ENCODE results near the gene NUP210L. TPM values are rescaled to one million over a fixed set of nuclear protein-coding genes. Genes with fewer than 3 reads are reported as not detected.

The NUP210L gene
- 0.01 TPM for polyA plus RNA-seq (2013, experiment 1 of 2)
- polyA plus RNA-seq (2013, experiment 2 of 2) = 0.01 TPM

DNA sequence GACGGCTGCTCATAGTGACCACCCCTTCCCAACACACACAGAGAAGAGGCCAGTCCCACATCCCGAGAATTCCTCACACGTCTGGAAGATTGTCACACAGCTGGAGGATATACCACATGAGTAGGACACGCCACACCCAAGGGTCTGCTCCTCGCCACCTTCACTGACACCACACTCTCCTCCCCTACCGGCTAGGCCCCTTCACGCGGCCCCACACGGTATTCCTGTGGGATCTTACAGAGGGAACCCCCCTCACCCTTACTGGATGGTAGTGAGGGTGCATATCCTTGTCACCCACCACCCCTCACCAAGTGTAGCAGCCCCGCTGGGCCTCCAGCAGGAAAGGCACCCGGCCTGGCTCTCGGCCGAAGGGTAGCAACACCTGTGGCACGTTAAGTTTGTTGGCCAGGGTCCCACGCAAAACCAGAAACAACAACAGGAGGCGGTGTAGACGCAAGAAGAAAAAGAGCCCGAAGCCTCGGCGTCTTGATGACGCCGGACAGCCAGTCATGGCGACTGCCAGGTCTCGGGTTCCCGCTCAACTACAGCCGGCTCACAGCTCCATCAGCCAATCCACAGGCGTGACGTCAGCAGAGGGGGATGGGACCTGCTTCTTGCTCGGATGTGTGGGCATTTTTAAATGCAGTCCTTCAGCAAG is at the start of gene NUP210L:
TSS of gene NUP210L (minus strand) at position 540 of the 658 bp plus-strand sequence.
- Histone ChIP-seq H3K14ac (ENCODE audit: low read length in 2 of 2) (peak within 1 kb of the TSS in 1 of 2 experiments; percentile 44), H3K4me3 (ENCODE audit: insufficient read depth in 1 of 2, low read depth in 1 of 2, low read length in 2 of 2) (no peak within 1 kb of the TSS), H3K4me1 (ENCODE audit: control insufficient read depth, insufficient read depth, low read depth, low read length) (no peaks in the 10 kb centered on the region), H3K27me3 (ENCODE audit: control insufficient read depth in 1 of 2, insufficient read depth in 1 of 2, low read length in 2 of 2) (no peaks in the 10 kb centered on the region), H2BK120ac (ENCODE audit: low read depth, low read length) (no peak within 1 kb of the TSS), H2AK5ac (ENCODE audit: low read length, severe bottlenecking) (no peak within 1 kb of the TSS), H2BK15ac (ENCODE audit: low read depth, poor library complexity, severe bottlenecking) (peak within 1 kb of the TSS; percentile 35), H4K91ac (ENCODE audit: low read length) (peak within 1 kb of the TSS; percentile 30), H3K4me2 (ENCODE audit: low read length, poor library complexity, severe bottlenecking) (no peak within 1 kb of the TSS), H2BK5ac (ENCODE audit: low read depth, low read length, poor library complexity, severe bottlenecking) (no peak within 1 kb of the TSS), H4K8ac (ENCODE audit: low read length) (peak within 1 kb of the TSS; percentile 27), H3K9me3 (ENCODE audit: control insufficient read depth, low read length) (peaks cover 2% of the 10 kb centered on the region), H3K27ac (ENCODE audit: low read length, poor library complexity, severe bottlenecking) (no peak within 1 kb of the TSS), H3K4ac (ENCODE audit: low read depth in 1 of 2, low read length in 2 of 2) (peak within 1 kb of the TSS in 1 of 2 experiments; percentile 15), H3K36me3 (ENCODE audit: control insufficient read depth in 1 of 2, insufficient read depth in 2 of 2, low read depth in 1 of 2, low read length in 2 of 2) (peaks cover 23 to 53% of the 10 kb centered on the region in 2 experiments), H3K9ac (ENCODE audit: low read length) (peak within 1 kb of the TSS; percentile 56), H2BK12ac (ENCODE audit: low read length in 2 of 2) (peak within 1 kb of the TSS in 1 of 2 experiments; percentile 29), H3K23ac (ENCODE audit: low read length in 2 of 2) (peak within 1 kb of the TSS in 1 of 2 experiments; percentile 28), H3K18ac (ENCODE audit: low read depth in 1 of 2, low read length in 2 of 2) (peak within 1 kb of the TSS; percentile 18 to 54), H2AFZ (ENCODE audit: low read depth, low read length) (no peak within 1 kb of the TSS), H3K79me1 (replicated peaks; ENCODE audit: low read length, poor library complexity, severe bottlenecking) (peaks cover 6% of the 10 kb centered on the region)
- no peak for DNase-seq
- WGBS = 93% methylated on average over 29 of the region's 29 CpGs

DNA sequence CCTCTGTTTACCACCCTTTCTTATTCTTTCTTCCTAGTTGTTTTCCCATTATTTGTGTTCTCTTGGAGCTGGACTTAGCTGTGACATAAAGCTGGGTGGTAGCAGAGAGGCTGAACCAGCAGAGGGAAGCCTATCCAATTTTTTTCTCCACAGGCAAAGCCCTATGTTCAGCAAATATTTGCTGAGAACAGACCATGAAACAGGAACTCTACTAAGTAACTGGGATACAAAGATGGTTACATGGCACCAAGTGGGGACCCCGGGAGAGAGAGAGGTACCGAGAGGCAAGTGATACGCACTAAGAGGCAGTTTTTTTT is 44.6 kb upstream of the NUP210L start:
- Histone ChIP-seq H3K18ac (ENCODE audit: low read depth in 1 of 2, low read length in 2 of 2) (no peak overlapping the region), H3K9ac (ENCODE audit: low read length) (peak overlapping the region; percentile 53), H2BK12ac (ENCODE audit: low read length in 2 of 2) (peak overlapping the region in 1 of 2 experiments; percentile 15), H4K8ac (ENCODE audit: low read length) (no peak overlapping the region), H3K4ac (ENCODE audit: low read depth in 1 of 2, low read length in 2 of 2) (no peak overlapping the region), H3K36me3 (ENCODE audit: control insufficient read depth in 1 of 2, insufficient read depth in 2 of 2, low read depth in 1 of 2, low read length in 2 of 2) (no peaks in the 10 kb centered on the region), H3K79me1 (replicated peaks; ENCODE audit: low read length, poor library complexity, severe bottlenecking) (no peaks in the 10 kb centered on the region), H3K4me1 (ENCODE audit: control insufficient read depth, insufficient read depth, low read depth, low read length) (no peaks in the 10 kb centered on the region), H3K9me3 (ENCODE audit: control insufficient read depth, low read length) (no peaks in the 10 kb centered on the region), H3K14ac (ENCODE audit: low read length in 2 of 2) (no peak overlapping the region), H3K4me3 (ENCODE audit: insufficient read depth in 1 of 2, low read depth in 1 of 2, low read length in 2 of 2) (peak overlapping the region in 1 of 2 experiments; percentile 46), H2BK15ac (ENCODE audit: low read depth, poor library complexity, severe bottlenecking) (no peak overlapping the region), H3K27ac (ENCODE audit: low read length, poor library complexity, severe bottlenecking) (no peak overlapping the region), H2BK120ac (ENCODE audit: low read depth, low read length) (no peak overlapping the region), H4K91ac (ENCODE audit: low read length) (no peak overlapping the region), H3K23ac (ENCODE audit: low read length in 2 of 2) (no peak overlapping the region), H3K27me3 (ENCODE audit: control insufficient read depth in 1 of 2, insufficient read depth in 1 of 2, low read length in 2 of 2) (peaks cover 3 to 11% of the 10 kb centered on the region in 2 experiments), H3K4me2 (ENCODE audit: low read length, poor library complexity, severe bottlenecking) (no peak overlapping the region), H2BK5ac (ENCODE audit: low read depth, low read length, poor library complexity, severe bottlenecking) (no peak overlapping the region), H2AFZ (ENCODE audit: low read depth, low read length) (peak overlapping the region; percentile 46), H2AK5ac (ENCODE audit: low read length, severe bottlenecking) (no peak overlapping the region)
- 91% methylated on average over 3 of the region's 3 CpGs for WGBS
- peak; percentile 43 for DNase-seq

DNA sequence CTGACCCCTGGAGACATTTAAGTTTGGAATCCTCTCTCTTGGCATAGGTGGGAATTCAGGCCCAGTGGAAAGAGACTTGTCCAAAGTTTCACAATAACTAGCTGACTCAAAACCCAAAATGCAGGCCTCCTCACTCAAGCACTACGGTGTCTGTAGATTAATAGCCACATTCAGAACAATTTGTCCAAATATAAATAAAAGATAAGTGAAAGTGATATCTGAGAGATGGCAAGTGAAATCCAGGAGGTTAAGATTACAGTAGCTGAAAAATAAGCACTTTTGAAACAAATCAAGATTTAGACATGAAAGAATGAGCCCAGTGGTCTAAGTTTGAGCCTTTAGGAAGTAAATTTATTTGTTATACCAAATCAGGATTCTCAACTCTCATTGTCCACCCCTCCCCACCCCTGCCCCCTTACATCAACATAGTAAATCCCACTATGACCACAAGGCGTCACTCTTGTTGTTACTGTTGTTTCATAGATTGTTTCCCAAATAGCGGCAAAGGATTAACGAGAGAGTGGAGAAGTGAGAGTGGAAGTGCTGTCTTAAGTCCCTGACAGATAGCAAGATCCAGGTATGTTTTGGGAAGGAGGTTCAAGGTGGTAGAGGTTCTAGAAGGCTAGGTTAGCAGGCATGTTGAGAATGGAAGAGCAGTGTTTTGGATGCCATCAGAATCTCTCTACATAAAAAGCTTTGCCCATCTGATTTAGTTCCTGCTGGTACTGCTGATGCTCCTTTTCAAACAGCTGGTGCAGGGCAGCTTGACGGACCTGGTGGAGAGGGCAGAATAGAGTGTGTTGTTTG is 44.1 kb upstream of the NUP210L start:
- H3K79me1 ChIP-seq (replicated peaks; ENCODE audit: low read length, poor library complexity, severe bottlenecking) = no peaks in the 10 kb centered on the region
- H2AFZ ChIP-seq (ENCODE audit: low read depth, low read length) = peak overlapping the region; percentile 46
- WGBS = 8% methylated on average over 3 of the region's 5 CpGs
- peak overlapping the region; percentile 53 for H3K9ac ChIP-seq (ENCODE audit: low read length)
- no peak overlapping the region for H3K4me2 ChIP-seq (ENCODE audit: low read length, poor library complexity, severe bottlenecking)
- H2BK12ac ChIP-seq (ENCODE audit: low read length in 2 of 2) = peak overlapping the region in 1 of 2 experiments; percentile 15
- no peak overlapping the region for H4K91ac ChIP-seq (ENCODE audit: low read length)
- H3K27ac ChIP-seq (ENCODE audit: low read length, poor library complexity, severe bottlenecking) = no peak overlapping the region
- peak overlapping the region in 1 of 2 experiments; percentile 46 for H3K4me3 ChIP-seq (ENCODE audit: insufficient read depth in 1 of 2, low read depth in 1 of 2, low read length in 2 of 2)
- no peaks in the 10 kb centered on the region for H3K9me3 ChIP-seq (ENCODE audit: control insufficient read depth, low read length)
- no peak overlapping the region for H2BK120ac ChIP-seq (ENCODE audit: low read depth, low read length)
- no peaks in the 10 kb centered on the region for H3K4me1 ChIP-seq (ENCODE audit: control insufficient read depth, insufficient read depth, low read depth, low read length)
- no peak overlapping the region for H2BK5ac ChIP-seq (ENCODE audit: low read depth, low read length, poor library complexity, severe bottlenecking)
- no peak overlapping the region for H4K8ac ChIP-seq (ENCODE audit: low read length)
- no peak overlapping the region for H3K4ac ChIP-seq (ENCODE audit: low read depth in 1 of 2, low read length in 2 of 2)
- H3K27me3 ChIP-seq (ENCODE audit: control insufficient read depth in 1 of 2, insufficient read depth in 1 of 2, low read length in 2 of 2) = peaks cover 8 to 16% of the 10 kb centered on the region in 2 experiments
- H3K14ac ChIP-seq (ENCODE audit: low read length in 2 of 2) = no peak overlapping the region
- H3K23ac ChIP-seq (ENCODE audit: low read length in 2 of 2) = no peak overlapping the region
- no peak overlapping the region for H2BK15ac ChIP-seq (ENCODE audit: low read depth, poor library complexity, severe bottlenecking)
- H2AK5ac ChIP-seq (ENCODE audit: low read length, severe bottlenecking) = no peak overlapping the region
- no peak overlapping the region for H3K18ac ChIP-seq (ENCODE audit: low read depth in 1 of 2, low read length in 2 of 2)
- peak; percentile 79 for DNase-seq
- H3K36me3 ChIP-seq (ENCODE audit: control insufficient read depth in 1 of 2, insufficient read depth in 2 of 2, low read depth in 1 of 2, low read length in 2 of 2) = no peaks in the 10 kb centered on the region

DNA sequence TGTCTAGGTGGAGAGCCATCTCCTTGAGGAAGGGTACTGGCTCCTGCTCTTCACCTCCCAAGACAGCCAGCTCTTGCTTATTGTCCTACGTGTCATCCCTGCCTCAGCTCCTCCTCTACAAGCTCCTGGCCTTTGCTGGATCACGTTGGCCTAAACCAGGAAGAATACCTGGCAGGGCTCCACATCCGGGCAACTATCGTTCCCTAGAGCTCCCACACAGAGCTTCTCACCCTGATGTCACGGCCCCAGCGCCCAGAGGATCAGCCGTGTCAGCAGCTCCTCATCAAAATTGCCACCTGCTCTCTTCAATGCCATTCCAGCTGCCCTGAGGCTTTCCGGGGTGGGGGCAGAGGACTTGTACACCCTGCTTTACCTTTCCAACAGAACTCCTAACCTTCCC is 38.9 kb upstream of the NUP210L start:
- Histone ChIP-seq H2BK5ac (ENCODE audit: low read depth, low read length, poor library complexity, severe bottlenecking) (no peak overlapping the region), H3K4ac (ENCODE audit: low read depth in 1 of 2, low read length in 2 of 2) (no peak overlapping the region), H2AK5ac (ENCODE audit: low read length, severe bottlenecking) (no peak overlapping the region), H2BK12ac (ENCODE audit: low read length in 2 of 2) (no peak overlapping the region), H3K9me3 (ENCODE audit: control insufficient read depth, low read length) (no peaks in the 10 kb centered on the region), H3K79me1 (replicated peaks; ENCODE audit: low read length, poor library complexity, severe bottlenecking) (no peaks in the 10 kb centered on the region), H4K8ac (ENCODE audit: low read length) (no peak overlapping the region), H4K91ac (ENCODE audit: low read length) (peak overlapping the region; percentile 9), H3K9ac (ENCODE audit: low read length) (no peak overlapping the region), H2BK120ac (ENCODE audit: low read depth, low read length) (no peak overlapping the region), H3K4me2 (ENCODE audit: low read length, poor library complexity, severe bottlenecking) (no peak overlapping the region), H3K27me3 (ENCODE audit: control insufficient read depth in 1 of 2, insufficient read depth in 1 of 2, low read length in 2 of 2) (peaks cover 31 to 45% of the 10 kb centered on the region in 2 experiments), H2BK15ac (ENCODE audit: low read depth, poor library complexity, severe bottlenecking) (no peak overlapping the region), H3K23ac (ENCODE audit: low read length in 2 of 2) (no peak overlapping the region), H3K4me3 (ENCODE audit: insufficient read depth in 1 of 2, low read depth in 1 of 2, low read length in 2 of 2) (no peak overlapping the region), H3K27ac (ENCODE audit: low read length, poor library complexity, severe bottlenecking) (no peak overlapping the region), H3K18ac (ENCODE audit: low read depth in 1 of 2, low read length in 2 of 2) (no peak overlapping the region), H3K14ac (ENCODE audit: low read length in 2 of 2) (no peak overlapping the region), H2AFZ (ENCODE audit: low read depth, low read length) (no peak overlapping the region), H3K36me3 (ENCODE audit: control insufficient read depth in 1 of 2, insufficient read depth in 2 of 2, low read depth in 1 of 2, low read length in 2 of 2) (no peaks in the 10 kb centered on the region), H3K4me1 (ENCODE audit: control insufficient read depth, insufficient read depth, low read depth, low read length) (no peaks in the 10 kb centered on the region)
- WGBS = 87% methylated on average over 8 of the region's 8 CpGs
- no peak for DNase-seq

All from mesenchymal stem cell (in vitro differentiated cells and primary cell).